Peyer's patch (tissue), 4 donors: ENCODE results near the gene MLXIP. TPM values are rescaled to one million over a fixed set of nuclear protein-coding genes. Genes with fewer than 3 reads are reported as not detected.
"Not testable (repeated sequence)": the region's sequence is repeated elsewhere in the genome, so short reads cannot be mapped to it uniquely, and the experiment has no call there.

Experiments used
- DNase-seq, 3 donors: peaks; one replicate each; pipeline ENCODE4 v3.0.0-alpha.2; 2017 to 2019
- H3K27ac ChIP-seq, 4 donors: fragments of 200-600 bp; sonication (generic); one replicate each; pipeline ENCODE4 v1.5.1; 2016 to 2019
- H3K27me3 ChIP-seq, 2 donors: fragments of 200-600 bp; sonication (generic); one replicate each; pipeline ENCODE4 v1.5.1; 2019
- H3K36me3 ChIP-seq, 3 donors: fragments of 200-600 bp; sonication (generic); one replicate each; pipeline ENCODE4 v1.5.1; 2016 to 2019
- H3K4me1 ChIP-seq, 4 donors: fragments of 200-600 bp; sonication (generic); one replicate each; pipeline ENCODE4 v1.5.1; 2016 to 2019
- H3K4me3 ChIP-seq, 4 donors: fragments of 200-600 bp; sonication (generic); 1 replicate in 3 of 4; 2 replicates in 1 of 4; pipeline ENCODE4 v1.5.1; 2016 to 2019; ENCODE audit warnings: mild to moderate bottlenecking in 1 of 4
- H3K9me3 ChIP-seq, 4 donors: fragments of 200-600 bp; sonication (generic); one replicate each; pipeline ENCODE4 v1.5.1; 2016 to 2019; ENCODE audit warnings: mild to moderate bottlenecking in 1 of 4
- CTCF ChIP-seq, 6 experiments: fragments of 450-650 bp in 4 of 6; fragments of 200-600 bp in 2 of 6; sonication (generic) in 1 of 6; IDR thresholded peaks; one replicate each; pipeline ENCODE4 v1.5.1; 2017 to 2019; ENCODE audit warnings: antibody characterized with exemption in 6 of 6, mild to moderate bottlenecking in 3 of 6, moderate library complexity in 1 of 6
- POLR2A ChIP-seq, 2 donors: fragments of 450-650 bp; IDR thresholded peaks; one replicate each; pipeline ENCODE4 v1.5.1; 2017; ENCODE audit warnings: antibody characterized with exemption in 2 of 2, mild to moderate bottlenecking in 2 of 2, moderate library complexity in 2 of 2
- total RNA-seq, 4 donors: library from RNA; depleted of rRNA; stranded (reverse); fragments of >200 nt; gene quantifications; one replicate each; pipeline ENCODE4 v1.1.0, GENCODE V29; 2016

The MLXIP gene
- total RNA-seq, 4 donors from 2014 or later: 41.5 to 157 (median 98.3) TPM

GRCh38 chr12:122104844-122105243, 26.3 kb downstream of the MLXIP start:
- H3K9me3 ChIP-seq: no peaks in the 10 kb centered on the region
- peak in 1 of 3 donors; percentile 48 for DNase-seq
- H3K27me3 ChIP-seq: no peaks in the 10 kb centered on the region
- no peaks in the 10 kb centered on the region for H3K36me3 ChIP-seq
- no peak overlapping the region for H3K4me3 ChIP-seq
- TF ChIP-seq CTCF (IDR thresholded peaks at IDR 0.05) (no peak), POLR2A (IDR thresholded peaks at IDR 0.05) (no peak)
- peaks cover 4 to 89% (median 24%) of the 10 kb centered on the region in 4 donors for H3K4me1 ChIP-seq
- H3K27ac ChIP-seq: peak overlapping the region in 3 of 4 donors; percentile 45 to 80 (median 66)

- H3K4me3 ChIP-seq, H3K9me3 ChIP-seq, H3K27me3 ChIP-seq, H3K36me3 ChIP-seq: not testable (repeated sequence)
- peak overlapping the region in 3 of 4 donors; percentile 45 to 80 (median 66) for H3K27ac ChIP-seq
- peak in 1 of 3 donors; percentile 44 for DNase-seq
- H3K4me1 ChIP-seq: peaks cover 0 to 89% (median 22%) of the 10 kb centered on the region in 4 donors
These were observed 26.9 kb downstream of the MLXIP start for GRCh38 chr12:122105496-122105895.

- H3K36me3 ChIP-seq: no peaks in the 10 kb centered on the region
- H3K4me1 ChIP-seq: peaks cover 0 to 85% (median 22%) of the 10 kb centered on the region in 4 donors
- peak in 2 of 3 donors; percentile 71 to 72 for DNase-seq
- H3K9me3 ChIP-seq: no peaks in the 10 kb centered on the region
- no peak overlapping the region for H3K4me3 ChIP-seq
- peak overlapping the region in 3 of 4 donors; percentile 23 to 77 (median 63) for H3K27ac ChIP-seq
- no peak for TF ChIP-seq POLR2A (IDR thresholded peaks at IDR 0.05)
- TF ChIP-seq CTCF (IDR thresholded peaks at IDR 0.05): no peak
- no peaks in the 10 kb centered on the region for H3K27me3 ChIP-seq
These were observed 28.3 kb downstream of the MLXIP start for GRCh38 chr12:122106843-122107242.

GRCh38 chr12:122107261-122107660, 28.7 kb downstream of the MLXIP start:
- Histone ChIP-seq H3K36me3 (no peaks in the 10 kb centered on the region), H3K27me3 (no peaks in the 10 kb centered on the region), H3K4me1 (peaks cover 0 to 84% (median 21%) of the 10 kb centered on the region in 4 donors), H3K4me3 (no peak overlapping the region), H3K9me3 (no peaks in the 10 kb centered on the region), H3K27ac (peak overlapping the region in 3 of 4 donors; percentile 23 to 77 (median 63))
- peak in 1 of 3 donors; percentile 40 for DNase-seq
- TF ChIP-seq CTCF (IDR thresholded peaks at IDR 0.05): no peak
- no peak for TF ChIP-seq POLR2A (IDR thresholded peaks at IDR 0.05)

- Histone ChIP-seq H3K4me3 (no peak overlapping the region), H3K27ac (peak overlapping the region in 3 of 4 donors; percentile 20 to 78 (median 69)), H3K27me3 (no peaks in the 10 kb centered on the region), H3K36me3 (no peaks in the 10 kb centered on the region), H3K4me1 (peaks cover 0 to 81% (median 10%) of the 10 kb centered on the region in 4 donors), H3K9me3 (no peaks in the 10 kb centered on the region)
- TF ChIP-seq POLR2A (IDR thresholded peaks at IDR 0.05) (peak; percentile 15 to 21), CTCF (IDR thresholded peaks at IDR 0.05) (no peak)
- peak in 1 of 3 donors; percentile 57 for DNase-seq
These were observed 32.6 kb downstream of the MLXIP start for GRCh38 chr12:122111089-122111641.

GRCh38 chr12:122116707-122117535, 38.4 kb downstream of the MLXIP start:
- Histone ChIP-seq H3K36me3 (no peaks in the 10 kb centered on the region), H3K4me1 (peaks cover 0 to 73% (median 0%) of the 10 kb centered on the region in 4 donors), H3K27me3 (no peaks in the 10 kb centered on the region), H3K9me3 (no peaks in the 10 kb centered on the region), H3K27ac (peak overlapping the region in 2 of 4 donors; percentile 39 to 70), H3K4me3 (no peak overlapping the region)
- no peak for TF ChIP-seq POLR2A (IDR thresholded peaks at IDR 0.05)
- TF ChIP-seq CTCF (IDR thresholded peaks at IDR 0.05): peak in 3 of 6 experiments; percentile 15 to 34 (median 28)
- peak in 1 of 3 donors; percentile 74 for DNase-seq
